CD14-positive monocyte (primary cell): Measurements from ENCODE around the gene IFRD2. TPM values are rescaled to one million over a fixed set of nuclear protein-coding genes. Genes with fewer than 3 reads are reported as not detected.

ENCODE experiments used
- DNase-seq, 3 donors: peaks; one replicate each; pipeline ENCODE4 v3.0.0-alpha.2; 2011 to 2022
- H2AFZ ChIP-seq: 2 replicates; pipeline ENCODE4 v1.6.0; 2012; ENCODE audit warnings: mild to moderate bottlenecking, low read depth, low read length, inconsistent platforms; ENCODE audit not compliant: insufficient read depth, poor library complexity, severe bottlenecking
- H3K27ac ChIP-seq, 2 donors: 1 replicate in 1 of 2; 2 replicates in 1 of 2; pipeline ENCODE4 v1.5.1; 2012 to 2013; ENCODE audit warnings: low read length in 2 of 2, control low read depth in 1 of 2, inconsistent platforms in 1 of 2, low read depth in 1 of 2, mild to moderate bottlenecking in 1 of 2
- H3K27me3 ChIP-seq, 2 donors: one replicate each; pipeline versions ENCODE4 v1.6.0 to v1.6.1; 2011 to 2013; ENCODE audit warnings: low read length in 2 of 2; ENCODE audit not compliant: control insufficient read depth in 2 of 2, insufficient read depth in 2 of 2
- H3K36me3 ChIP-seq, 2 donors: replicated peaks in 1 of 2; 1 replicate in 1 of 2; 2 replicates in 1 of 2; pipeline versions ENCODE4 v1.5.1 to v1.6.1; 2012 to 2013; ENCODE audit warnings: low read length in 2 of 2, control low read depth in 1 of 2, inconsistent platforms in 1 of 2, mild to moderate bottlenecking in 1 of 2; ENCODE audit not compliant: insufficient read depth in 2 of 2, control insufficient read depth in 1 of 2
- H3K4me1 ChIP-seq, 2 donors: 1 replicate in 1 of 2; 2 replicates in 1 of 2; pipeline versions ENCODE4 v1.5.1 to v1.6.1; 2012 to 2013; ENCODE audit warnings: low read length in 2 of 2, control low read depth in 1 of 2, inconsistent platforms in 1 of 2, mild to moderate bottlenecking in 1 of 2, moderate library complexity in 1 of 2; ENCODE audit not compliant: insufficient read depth in 2 of 2, control insufficient read depth in 1 of 2
- H3K4me2 ChIP-seq: replicated peaks from 2 replicates; pipeline ENCODE3; 2012; ENCODE audit warnings: low read length, moderate library complexity, mild to moderate bottlenecking; ENCODE audit not compliant: poor library complexity, severe bottlenecking; ENCODE audit errors: extremely low read depth
- H3K4me3 ChIP-seq, 3 experiments: fragments of 200-600 bp in 1 of 3; sonication (generic) in 1 of 3; replicated peaks in 1 of 3; 1 replicate in 2 of 3; 2 replicates in 1 of 3; pipeline ENCODE4 v1.5.1; 2011 to 2013; ENCODE audit warnings: low read length in 3 of 3, mild to moderate bottlenecking in 3 of 3, control low read depth in 2 of 3, low read depth in 2 of 3, inconsistent platforms in 1 of 3, moderate library complexity in 1 of 3
- H3K79me2 ChIP-seq: 2 replicates; pipeline ENCODE4 v1.6.0; 2012; ENCODE audit warnings: mild to moderate bottlenecking, control low read depth, inconsistent platforms, low read length, moderate library complexity; ENCODE audit not compliant: insufficient read depth
- H3K9ac ChIP-seq: 2 replicates; pipeline ENCODE4 v1.6.0; 2017; ENCODE audit warnings: low read length, mild to moderate bottlenecking; ENCODE audit not compliant: insufficient read depth, poor library complexity, severe bottlenecking
- H3K9me3 ChIP-seq, 2 donors: replicated peaks in 1 of 2; 1 replicate in 1 of 2; 2 replicates in 1 of 2; pipeline versions ENCODE4 v1.5.1 to v1.6.1; 2012 to 2013; ENCODE audit warnings: low read length in 2 of 2, control low read depth in 1 of 2; ENCODE audit not compliant: control insufficient read depth in 1 of 2, insufficient read depth in 1 of 2
- H4K20me1 ChIP-seq: 2 replicates; pipeline ENCODE4 v1.6.0; 2012; ENCODE audit warnings: mild to moderate bottlenecking, low read length, control low read depth, moderate library complexity; ENCODE audit not compliant: insufficient read depth
- H3K27ac Mint-ChIP-seq, 7 donors: one replicate each; pipeline ENCODE4 v1.8.0; 2020; ENCODE audit warnings: mild to moderate bottlenecking in 7 of 7, mixed read lengths in 7 of 7, moderate library complexity in 6 of 7, inconsistent platforms in 2 of 7
- H3K27me3 Mint-ChIP-seq, 3 donors: one replicate each; pipeline ENCODE4 v1.8.0; 2021 to 2022; ENCODE audit warnings: low read depth in 3 of 3, mild to moderate bottlenecking in 3 of 3, mixed read lengths in 3 of 3, moderate library complexity in 3 of 3, inconsistent platforms in 1 of 3
- H3K36me3 Mint-ChIP-seq, 2 donors: one replicate each; pipeline ENCODE4 v1.8.0; 2020; ENCODE audit warnings: mixed read lengths in 2 of 2, inconsistent platforms in 1 of 2, mild to moderate bottlenecking in 1 of 2
- H3K4me1 Mint-ChIP-seq: one replicate; pipeline ENCODE4 v1.8.0; 2020; ENCODE audit warnings: mild to moderate bottlenecking, mixed read lengths
- H3K4me3 Mint-ChIP-seq, 2 donors: one replicate each; pipeline ENCODE4 v1.8.0; 2020; ENCODE audit warnings: mild to moderate bottlenecking in 2 of 2, mixed read lengths in 2 of 2, moderate library complexity in 1 of 2
- H3K9me3 Mint-ChIP-seq, 7 donors: one replicate each; pipeline ENCODE4 v1.8.0; 2020 to 2022; ENCODE audit warnings: mixed read lengths in 7 of 7, mild to moderate bottlenecking in 6 of 7, moderate library complexity in 6 of 7, inconsistent platforms in 2 of 7
- CTCF ChIP-seq: fragments of 200-600 bp; IDR thresholded peaks from one replicate; pipeline ENCODE4 v1.8.0; 2022; ENCODE audit warnings: antibody characterized with exemption, mild to moderate bottlenecking
- WGBS: methylation state at CpG from one replicate; pipeline ENCODE4 v1.1.5; 2013; ENCODE audit warnings: missing lambda C conversion rate; ENCODE audit not compliant: insufficient coverage; 5-methylcytosine and 5-hydroxymethylcytosine counted together
- intact Hi-C, 2 donors: fragments of 100-400 bp; cut with micrococcal nuclease; formaldehyde crosslinking; loops; one replicate each; pipeline versions ENCODE4 v1.15.0 to v1.15.1; 2023
- polyA plus RNA-seq, 3 donors: library from polyadenylated mRNA; depleted of rRNA in 1 of 3; unstranded in 2 of 3; stranded (reverse) in 1 of 3; fragments of 300-500 nt in 2 of 3; fragments of >200 nt in 1 of 3; fragmentation: Illumina TruSeq in 2 of 3; gene quantifications; 1 replicate in 2 of 3; 2 replicates in 1 of 3; pipeline ENCODE4 v1.2.3, GENCODE V29; 2012 to 2021

Gene IFRD2
- polyA plus RNA-seq, 3 donors, result 17.1 to 35.1 (median 23.3) TPM

GRCh38 chr3:50271314-50271936 lies 20.8 kb downstream of the IFRD2 start:
- H3K36me3 Mint-ChIP-seq, result peaks cover 6 to 8% of the 10 kb centered on the region in 2 donors
- peak overlapping the region in 2 of 7 donors; percentile 10 to 15 for H3K27ac Mint-ChIP-seq
- no peak overlapping the region for H3K4me3 Mint-ChIP-seq
- Histone ChIP-seq H3K27me3 (peaks cover 24 to 50% of the 10 kb centered on the region in 2 donors), H4K20me1 (peaks cover 6% of the 10 kb centered on the region), H3K4me3 (no peak overlapping the region), H3K9me3 (peaks cover 0 to 11% of the 10 kb centered on the region in 2 donors), H3K9ac (no peak overlapping the region), H3K27ac (no peak overlapping the region), H3K4me2 (no peak overlapping the region), H3K4me1 (peaks cover 16 to 33% of the 10 kb centered on the region in 2 donors), H2AFZ (no peak overlapping the region), H3K36me3 (no peaks in the 10 kb centered on the region), H3K79me2 (no peaks in the 10 kb centered on the region)
- intact Hi-C loops, result loop anchor here in 1 of 2 donors (1.0 to 5.0 kb wide), 2 partner anchors 78 to 149 kb away; no protein-coding TSS in a partner anchor
- no peak for TF ChIP-seq CTCF
- H3K4me1 Mint-ChIP-seq, result peaks cover 26% of the 10 kb centered on the region
- no peak for DNase-seq
- WGBS, result 92% methylated on average over 6 of the region's 10 CpGs
- H3K9me3 Mint-ChIP-seq, result peaks cover 0 to 18% (median 11%) of the 10 kb centered on the region in 7 donors
- H3K27me3 Mint-ChIP-seq, result peaks cover 54 to 66% (median 64%) of the 10 kb centered on the region in 3 donors

GRCh38 chr3:50270422-50271224 lies 21.6 kb downstream of the IFRD2 start:
- Histone ChIP-seq H2AFZ (no peak overlapping the region), H3K4me3 (no peak overlapping the region), H3K36me3 (no peaks in the 10 kb centered on the region), H3K4me1 (peaks cover 16 to 26% of the 10 kb centered on the region in 2 donors), H3K79me2 (no peaks in the 10 kb centered on the region), H4K20me1 (peaks cover 6% of the 10 kb centered on the region), H3K27ac (no peak overlapping the region), H3K9ac (no peak overlapping the region), H3K9me3 (peaks cover 0 to 11% of the 10 kb centered on the region in 2 donors), H3K27me3 (peaks cover 16 to 49% of the 10 kb centered on the region in 2 donors), H3K4me2 (no peak overlapping the region)
- DNase-seq, result peak in 1 of 3 donors; percentile 32
- peaks cover 4 to 5% of the 10 kb centered on the region in 2 donors for H3K36me3 Mint-ChIP-seq
- H3K27ac Mint-ChIP-seq, result peak overlapping the region in 1 of 7 donors; percentile 24
- WGBS, result 100% methylated on average over 9 of the region's 19 CpGs
- H3K4me1 Mint-ChIP-seq, result peaks cover 21% of the 10 kb centered on the region
- peaks cover 53 to 68% (median 64%) of the 10 kb centered on the region in 3 donors for H3K27me3 Mint-ChIP-seq
- TF ChIP-seq CTCF, result no peak
- intact Hi-C loops, result loop anchor here in 1 of 2 donors (1.0 to 5.0 kb wide), 2 partner anchors 77 to 148 kb away; no protein-coding TSS in a partner anchor
- peaks cover 0 to 13% (median 7%) of the 10 kb centered on the region in 7 donors for H3K9me3 Mint-ChIP-seq
- H3K4me3 Mint-ChIP-seq, result no peak overlapping the region
